HepG2 (cell line): ENCODE measurements around the gene FRMD4A. TPM values are rescaled to one million over a fixed set of nuclear protein-coding genes. Genes with fewer than 3 reads are reported as not detected.

Source experiments
- ATAC-seq: fragments of 200-7000 bp; cut with Tn5 transposase; 3 replicates; pipeline ENCODE4 v1.9.1; 2020; ENCODE audit warnings: mild to moderate bottlenecking, moderate library complexity
- BruUV-seq: library from RNA; stranded (reverse); fragments of 400-500 nt; replicated peaks from 2 replicates; lab custom pipeline; 2021; lab: Mats Ljungman, UMichigan
- CTCF ChIA-PET: fragments of 300-600 bp; formaldehyde crosslinking; extraction: SDS; loops from one replicate; lab custom pipeline; 2021; ENCODE audit warnings: low total read pairs, inconsistent platforms, low intra/inter-chr PET ratio; lab: Yijun Ruan, JAX
- POLR2A ChIA-PET: fragments of 350-600 bp; sonication (Branson Sonifier 250); formaldehyde crosslinking; loops from one replicate; lab custom pipeline; 2020; ENCODE audit warnings: antibody characterized with exemption, inconsistent platforms; lab: Yijun Ruan, JAX
- DNase-seq: peaks from one replicate; pipeline ENCODE4 v3.0.0-alpha.2; 2015; ENCODE audit warnings: low spot score
- FAIRE-seq: peaks from 3 replicates; lab custom pipeline; 2011; peaks lifted over from hg19 to GRCh38; lab: Jason Lieb, UNC
- H2AFZ ChIP-seq: one replicate; pipeline ENCODE4 v1.6.1; 2011; ENCODE audit warnings: low read length, inconsistent platforms
- H3K27ac ChIP-seq: fragments of 300-600 bp; 3 replicates; pipeline ENCODE4 v1.8.0; 2011; ENCODE audit warnings: mixed run types, mild to moderate bottlenecking, mixed read lengths, low read length, inconsistent platforms; ENCODE audit not compliant: insufficient read depth; ENCODE audit errors: extremely low read length
- H3K27me3 ChIP-seq, 2 experiments: fragments of 200-600 bp in 1 of 2; 2 replicates in 1 of 2; 3 replicates in 1 of 2; pipeline versions ENCODE4 v1.6.0 to v1.8.0; 2011; ENCODE audit warnings: low read length in 2 of 2, mild to moderate bottlenecking in 2 of 2, moderate library complexity in 2 of 2, inconsistent platforms in 1 of 2; ENCODE audit not compliant: insufficient read depth in 2 of 2, control insufficient read depth in 1 of 2
- H3K36me3 ChIP-seq, 2 experiments: fragments of 200-600 bp in 1 of 2; replicated peaks in 1 of 2; 2 replicates in 1 of 2; 3 replicates in 1 of 2; pipeline versions ENCODE4 v1.5.1 to v1.8.0; 2011; ENCODE audit warnings: low read length in 2 of 2, inconsistent platforms in 1 of 2; ENCODE audit not compliant: insufficient read depth in 2 of 2, control insufficient read depth in 1 of 2
- H3K4me1 ChIP-seq: 2 replicates; pipeline ENCODE4 v1.5.1; 2012; ENCODE audit warnings: low read length, inconsistent platforms; ENCODE audit not compliant: insufficient read depth
- H3K4me2 ChIP-seq: 2 replicates; pipeline ENCODE4 v1.6.0; 2011; ENCODE audit warnings: low read depth, low read length, inconsistent platforms
- H3K4me3 ChIP-seq, 3 experiments: fragments of 200-600 bp in 1 of 3; sonication (generic), shearing (Covaris generic) in 1 of 3; replicated peaks in 1 of 3; 2 replicates each; pipeline ENCODE4 v1.5.1; 2011 to 2016; ENCODE audit warnings: low read length in 3 of 3, inconsistent platforms in 2 of 3, low read depth in 2 of 3, mild to moderate bottlenecking in 2 of 3, control low read depth in 1 of 3, mixed read lengths in 1 of 3; ENCODE audit not compliant: insufficient read depth in 1 of 3
- H3K79me2 ChIP-seq: one replicate; pipeline ENCODE4 v1.6.1; 2011; ENCODE audit warnings: low read length, inconsistent platforms; ENCODE audit not compliant: insufficient read depth
- H3K9ac ChIP-seq: 2 replicates; pipeline ENCODE4 v1.6.0; 2011; ENCODE audit warnings: mild to moderate bottlenecking, low read depth, low read length, inconsistent platforms; ENCODE audit not compliant: insufficient read depth
- H3K9me3 ChIP-seq: 2 replicates; pipeline ENCODE4 v1.5.1; 2012; ENCODE audit warnings: mild to moderate bottlenecking, low read length
- H4K20me1 ChIP-seq: 2 replicates; pipeline ENCODE4 v1.6.0; 2011; ENCODE audit warnings: inconsistent platforms, mild to moderate bottlenecking, low read length, moderate library complexity; ENCODE audit not compliant: insufficient read depth
- HNRNPUL1 ChIP-seq: fragments of 200-400 bp; formaldehyde crosslinking; IDR thresholded peaks from 2 replicates; pipeline ENCODE4 v1.6.1; 2017; ENCODE audit warnings: low read depth, mild to moderate bottlenecking, low read length, moderate library complexity
- KDM6A ChIP-seq: IDR thresholded peaks from 2 replicates; pipeline ENCODE4 v1.6.1; 2016; ENCODE audit warnings: low read depth
- MEF2D ChIP-seq: sonication (generic); formaldehyde crosslinking; IDR thresholded peaks from 2 replicates; pipeline ENCODE4 v1.5.1; 2020; ENCODE audit warnings: mild to moderate bottlenecking, missing genetic modification reagents
- MLLT10 ChIP-seq: sonication (generic); formaldehyde crosslinking; IDR thresholded peaks from 2 replicates; pipeline ENCODE4 v1.4.0; 2020; ENCODE audit warnings: missing genetic modification reagents
- MYC ChIP-seq: sonication (generic); formaldehyde crosslinking; IDR thresholded peaks from 2 replicates; pipeline ENCODE4 v1.9.0; 2021; ENCODE audit warnings: missing genetic modification reagents, borderline replicate concordance
- RNF2 ChIP-seq: fragments of 450-650 bp; conservative IDR thresholded peaks from 2 replicates; pipeline ENCODE4 v1.6.1; 2016; ENCODE audit warnings: low read depth
- ZNF333 ChIP-seq: sonication (generic); formaldehyde crosslinking; IDR thresholded peaks from 2 replicates; pipeline ENCODE4 v1.4.0; 2020; ENCODE audit warnings: mild to moderate bottlenecking, missing genetic modification reagents, borderline replicate concordance
- WGBS: methylation state at CpG from one replicate; pipeline ENCODE4 v1.1.6; 2017; ENCODE audit warnings: low lambda C conversion rate; 5-methylcytosine and 5-hydroxymethylcytosine counted together
- in situ Hi-C: cut with HindIII; loops from 2 replicates; pipeline ENCODE4 v1.10.0; 2017; ENCODE audit warnings: low pct_unique_long_range_greater_than_20kb; ENCODE audit not compliant: extremely low pct_ligation_motif_present
- intact Hi-C: fragments of 100-400 bp; cut with micrococcal nuclease; formaldehyde crosslinking; loops from one replicate; pipeline ENCODE4 v1.10.0; 2022; ENCODE audit not compliant: unreplicated experiment
- polyA plus RNA-seq, 8 experiments: library from polyadenylated mRNA; depleted of rRNA in 3 of 8; stranded (reverse) in 7 of 8; unstranded in 1 of 8; fragments of >200 nt; fragmentation: Illumina TruSeq in 4 of 8; extraction: Trizol in 4 of 8; gene quantifications; 2 replicates each; pipeline versions ENCODE4 v1.2.1 to v1.2.3, GENCODE V29; 2011 to 2016; ENCODE audit warnings: low read depth in 4 of 8, missing spikeins in 1 of 8, mixed read lengths in 1 of 8; ENCODE audit not compliant: insufficient read depth in 1 of 8
- total RNA-seq, 5 experiments: library from RNA; depleted of rRNA; stranded (reverse); fragments of >200 nt; fragmentation: Illumina TruSeq; extraction: Trizol; gene quantifications; 2 replicates each; pipeline ENCODE4 v1.2.3, GENCODE V29; 2016; ENCODE audit warnings: low read depth in 1 of 5
- TF ChIP-seq, protein P1 (sequence below): sonication (generic); formaldehyde crosslinking; IDR thresholded peaks from 2 replicates; pipeline ENCODE4 v1.5.0; 2020; ENCODE audit warnings: mild to moderate bottlenecking, missing genetic modification reagents
- TF ChIP-seq, protein P2 (sequence below): sonication (generic); formaldehyde crosslinking; IDR thresholded peaks from 2 replicates; pipeline ENCODE4 v1.8.1; 2023; ENCODE audit warnings: mild to moderate bottlenecking, inconsistent platforms, moderate library complexity, missing genetic modification reagents, borderline replicate concordance
- TF ChIP-seq, protein P3 (sequence below): sonication (generic); formaldehyde crosslinking; IDR thresholded peaks from 2 replicates; pipeline ENCODE4 v1.5.0; 2020; ENCODE audit warnings: missing genetic modification reagents
- TF ChIP-seq, protein P4 (sequence below): sonication (generic); formaldehyde crosslinking; IDR thresholded peaks from 2 replicates; pipeline ENCODE4 v1.4.0; 2020; ENCODE audit warnings: missing genetic modification reagents
- TF ChIP-seq, protein P5 (sequence below): sonication (generic); formaldehyde crosslinking; IDR thresholded peaks from 2 replicates; pipeline ENCODE4 v1.4.0; 2020; ENCODE audit warnings: mild to moderate bottlenecking, missing genetic modification reagents

The FRMD4A gene
- total and polyA plus RNA-seq, 2 of the 13 experiments (the other 11 are each of a cell fraction or from before 2014, with no cell fraction given): 0.09 to 0.26 TPM

DNA sequence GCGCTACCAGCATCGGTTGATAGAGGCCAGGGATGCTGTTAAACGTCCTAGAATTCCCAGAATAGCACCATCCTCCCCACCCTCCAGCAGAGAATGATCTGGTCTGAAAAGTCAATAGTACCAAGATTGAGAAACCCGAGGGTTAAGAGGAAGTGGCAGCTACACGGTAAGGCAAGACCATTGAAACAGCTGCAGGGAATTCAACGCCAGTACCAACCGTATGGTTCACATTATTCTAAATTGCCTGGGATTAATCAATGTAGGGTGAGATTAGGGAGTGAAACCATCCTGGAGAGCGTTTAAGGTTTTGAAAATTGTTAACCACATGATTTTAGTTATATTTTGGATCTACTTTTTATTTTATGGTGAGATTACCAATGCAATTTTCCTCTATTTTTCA lies 391.8 kb downstream of the FRMD4A start:
- H4K20me1 ChIP-seq: no peaks in the 10 kb centered on the region
- no peak for DNase-seq

More for the DNA sequence above, 391.8 kb downstream of the FRMD4A start:
- no peak for ATAC-seq
- no peak overlapping the region for H3K4me2 ChIP-seq
- H3K4me1 ChIP-seq: no peaks in the 10 kb centered on the region
- no peaks in the 10 kb centered on the region for H3K9me3 ChIP-seq
- no TSS peak for BruUV-seq
- TF ChIP-seq, protein P1, sequence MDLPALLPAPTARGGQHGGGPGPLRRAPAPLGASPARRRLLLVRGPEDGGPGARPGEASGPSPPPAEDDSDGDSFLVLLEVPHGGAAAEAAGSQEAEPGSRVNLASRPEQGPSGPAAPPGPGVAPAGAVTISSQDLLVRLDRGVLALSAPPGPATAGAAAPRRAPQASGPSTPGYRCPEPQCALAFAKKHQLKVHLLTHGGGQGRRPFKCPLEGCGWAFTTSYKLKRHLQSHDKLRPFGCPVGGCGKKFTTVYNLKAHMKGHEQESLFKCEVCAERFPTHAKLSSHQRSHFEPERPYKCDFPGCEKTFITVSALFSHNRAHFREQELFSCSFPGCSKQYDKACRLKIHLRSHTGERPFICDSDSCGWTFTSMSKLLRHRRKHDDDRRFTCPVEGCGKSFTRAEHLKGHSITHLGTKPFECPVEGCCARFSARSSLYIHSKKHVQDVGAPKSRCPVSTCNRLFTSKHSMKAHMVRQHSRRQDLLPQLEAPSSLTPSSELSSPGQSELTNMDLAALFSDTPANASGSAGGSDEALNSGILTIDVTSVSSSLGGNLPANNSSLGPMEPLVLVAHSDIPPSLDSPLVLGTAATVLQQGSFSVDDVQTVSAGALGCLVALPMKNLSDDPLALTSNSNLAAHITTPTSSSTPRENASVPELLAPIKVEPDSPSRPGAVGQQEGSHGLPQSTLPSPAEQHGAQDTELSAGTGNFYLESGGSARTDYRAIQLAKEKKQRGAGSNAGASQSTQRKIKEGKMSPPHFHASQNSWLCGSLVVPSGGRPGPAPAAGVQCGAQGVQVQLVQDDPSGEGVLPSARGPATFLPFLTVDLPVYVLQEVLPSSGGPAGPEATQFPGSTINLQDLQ (CRISPR knock-in tag): no peak
- TF ChIP-seq HNRNPUL1 (no peak), MYC (CRISPR knock-in tag) (no peak), RNF2 (no peak), KDM6A (CRISPR knock-in tag) (no peak), MLLT10 (no peak), ZNF333 (no peak), MEF2D (CRISPR knock-in tag) (no peak)
- TF ChIP-seq, protein P2, sequence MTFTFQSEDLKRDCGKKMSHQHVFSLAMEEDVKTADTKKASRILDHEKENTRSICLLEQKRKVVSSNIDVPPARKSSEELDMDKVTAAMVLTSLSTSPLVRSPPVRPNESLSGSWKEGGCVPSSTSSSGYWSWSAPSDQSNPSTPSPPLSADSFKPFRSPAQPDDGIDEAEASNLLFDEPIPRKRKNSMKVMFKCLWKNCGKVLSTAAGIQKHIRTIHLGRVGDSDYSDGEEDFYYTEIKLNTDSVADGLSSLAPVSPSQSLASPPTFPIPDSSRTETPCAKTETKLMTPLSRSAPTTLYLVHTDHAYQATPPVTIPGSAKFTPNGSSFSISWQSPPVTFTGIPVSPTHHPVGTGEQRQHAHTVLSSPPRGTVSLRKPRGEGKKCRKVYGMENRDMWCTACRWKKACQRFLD: no peak
- TF ChIP-seq, protein P3, sequence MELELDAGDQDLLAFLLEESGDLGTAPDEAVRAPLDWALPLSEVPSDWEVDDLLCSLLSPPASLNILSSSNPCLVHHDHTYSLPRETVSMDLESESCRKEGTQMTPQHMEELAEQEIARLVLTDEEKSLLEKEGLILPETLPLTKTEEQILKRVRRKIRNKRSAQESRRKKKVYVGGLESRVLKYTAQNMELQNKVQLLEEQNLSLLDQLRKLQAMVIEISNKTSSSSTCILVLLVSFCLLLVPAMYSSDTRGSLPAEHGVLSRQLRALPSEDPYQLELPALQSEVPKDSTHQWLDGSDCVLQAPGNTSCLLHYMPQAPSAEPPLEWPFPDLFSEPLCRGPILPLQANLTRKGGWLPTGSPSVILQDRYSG (CRISPR knock-in tag): no peak
- TF ChIP-seq, protein P4, sequence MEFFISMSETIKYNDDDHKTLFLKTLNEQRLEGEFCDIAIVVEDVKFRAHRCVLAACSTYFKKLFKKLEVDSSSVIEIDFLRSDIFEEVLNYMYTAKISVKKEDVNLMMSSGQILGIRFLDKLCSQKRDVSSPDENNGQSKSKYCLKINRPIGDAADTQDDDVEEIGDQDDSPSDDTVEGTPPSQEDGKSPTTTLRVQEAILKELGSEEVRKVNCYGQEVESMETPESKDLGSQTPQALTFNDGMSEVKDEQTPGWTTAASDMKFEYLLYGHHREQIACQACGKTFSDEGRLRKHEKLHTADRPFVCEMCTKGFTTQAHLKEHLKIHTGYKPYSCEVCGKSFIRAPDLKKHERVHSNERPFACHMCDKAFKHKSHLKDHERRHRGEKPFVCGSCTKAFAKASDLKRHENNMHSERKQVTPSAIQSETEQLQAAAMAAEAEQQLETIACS: no peak
- TF ChIP-seq, protein P5, sequence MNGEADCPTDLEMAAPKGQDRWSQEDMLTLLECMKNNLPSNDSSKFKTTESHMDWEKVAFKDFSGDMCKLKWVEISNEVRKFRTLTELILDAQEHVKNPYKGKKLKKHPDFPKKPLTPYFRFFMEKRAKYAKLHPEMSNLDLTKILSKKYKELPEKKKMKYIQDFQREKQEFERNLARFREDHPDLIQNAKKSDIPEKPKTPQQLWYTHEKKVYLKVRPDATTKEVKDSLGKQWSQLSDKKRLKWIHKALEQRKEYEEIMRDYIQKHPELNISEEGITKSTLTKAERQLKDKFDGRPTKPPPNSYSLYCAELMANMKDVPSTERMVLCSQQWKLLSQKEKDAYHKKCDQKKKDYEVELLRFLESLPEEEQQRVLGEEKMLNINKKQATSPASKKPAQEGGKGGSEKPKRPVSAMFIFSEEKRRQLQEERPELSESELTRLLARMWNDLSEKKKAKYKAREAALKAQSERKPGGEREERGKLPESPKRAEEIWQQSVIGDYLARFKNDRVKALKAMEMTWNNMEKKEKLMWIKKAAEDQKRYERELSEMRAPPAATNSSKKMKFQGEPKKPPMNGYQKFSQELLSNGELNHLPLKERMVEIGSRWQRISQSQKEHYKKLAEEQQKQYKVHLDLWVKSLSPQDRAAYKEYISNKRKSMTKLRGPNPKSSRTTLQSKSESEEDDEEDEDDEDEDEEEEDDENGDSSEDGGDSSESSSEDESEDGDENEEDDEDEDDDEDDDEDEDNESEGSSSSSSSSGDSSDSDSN: no peak
- H2AFZ ChIP-seq: no peak overlapping the region
- 40% methylated on average over 8 of the region's 8 CpGs for WGBS
- H3K4me3 ChIP-seq: no peak overlapping the region
- no peak overlapping the region for H3K27ac ChIP-seq
- intact Hi-C loops (no loop called here), in situ Hi-C loops (no loop called here)
- H3K79me2 ChIP-seq: no peaks in the 10 kb centered on the region
- POLR2A ChIA-PET: no interaction called here
- H3K27me3 ChIP-seq: no peaks in the 10 kb centered on the region
- H3K9ac ChIP-seq: no peak overlapping the region
- FAIRE-seq: no peak
- no peaks in the 10 kb centered on the region for H3K36me3 ChIP-seq
- CTCF ChIA-PET: no interaction called here
